CD4-positive, alpha-beta T cell (primary cell): Measurements from ENCODE around the gene MRPS18B. TPM values are rescaled to one million over a fixed set of nuclear protein-coding genes. Genes with fewer than 3 reads are reported as not detected.

Experiments
- ATAC-seq: fragments of 200-7000 bp; cut with Tn5 transposase; one replicate; pipeline ENCODE4 v1.10.0; 2022; ENCODE audit warnings: mild to moderate bottlenecking; ENCODE audit not compliant: poor library complexity
- CTCF ChIA-PET: fragments of 350-600 bp; sonication (Branson Sonifier 250); formaldehyde crosslinking; loops from one replicate; lab custom pipeline; 2021; ENCODE audit warnings: antibody characterized with exemption, inconsistent platforms; lab: Charles Lee
- POLR2A ChIA-PET: fragments of 350-600 bp; sonication (Branson Sonifier 250); formaldehyde crosslinking; loops from one replicate; lab custom pipeline; 2021; ENCODE audit warnings: antibody characterized with exemption, inconsistent platforms; lab: Charles Lee
- DNase-seq, 14 experiments: peaks; one replicate each; pipeline ENCODE4 v3.0.0-alpha.2; 2013 to 2020; ENCODE audit warnings: mixed read lengths in 2 of 14
- H3K27ac ChIP-seq, 2 donors: one replicate each; pipeline versions ENCODE4 v1.5.1 to v1.7.0; 2013; ENCODE audit warnings: low read length in 2 of 2, low read depth in 1 of 2, mild to moderate bottlenecking in 1 of 2
- H3K27me3 ChIP-seq, 2 experiments: 1 replicate in 1 of 2; 2 replicates in 1 of 2; pipeline versions ENCODE4 v1.6.1 to v1.7.0; 2013; ENCODE audit warnings: low read length in 2 of 2, control low read depth in 1 of 2, mild to moderate bottlenecking in 1 of 2, moderate library complexity in 1 of 2; ENCODE audit not compliant: insufficient read depth in 2 of 2, control insufficient read depth in 1 of 2
- H3K36me3 ChIP-seq: one replicate; pipeline ENCODE4 v1.6.1; 2013; ENCODE audit warnings: low read length, control low read depth; ENCODE audit not compliant: insufficient read depth
- H3K4me1 ChIP-seq: one replicate; pipeline ENCODE4 v1.6.1; 2013; ENCODE audit warnings: low read length, control low read depth; ENCODE audit not compliant: insufficient read depth
- H3K4me3 ChIP-seq: one replicate; pipeline ENCODE4 v1.5.1; 2013; ENCODE audit warnings: mild to moderate bottlenecking, low read length, moderate library complexity
- H3K9me3 ChIP-seq, 2 experiments: 1 replicate in 1 of 2; 2 replicates in 1 of 2; pipeline versions ENCODE4 v1.6.1 to v1.7.0; 2013; ENCODE audit warnings: low read length in 2 of 2, mild to moderate bottlenecking in 2 of 2, control low read depth in 1 of 2, moderate library complexity in 1 of 2; ENCODE audit not compliant: control insufficient read depth in 1 of 2, insufficient read depth in 1 of 2
- H3K27ac Mint-ChIP-seq: one replicate; pipeline ENCODE4 v1.8.0; 2020; ENCODE audit warnings: mixed read lengths
- H3K27me3 Mint-ChIP-seq: one replicate; pipeline ENCODE4 v1.8.0; 2021; ENCODE audit warnings: mixed read lengths
- H3K36me3 Mint-ChIP-seq: one replicate; pipeline ENCODE4 v1.8.0; 2021; ENCODE audit warnings: low read depth, mixed read lengths
- H3K4me1 Mint-ChIP-seq: one replicate; pipeline ENCODE4 v1.8.0; 2021; ENCODE audit warnings: low read depth, mixed read lengths
- H3K4me3 Mint-ChIP-seq: one replicate; pipeline ENCODE4 v1.8.0; 2020; ENCODE audit warnings: mild to moderate bottlenecking, mixed read lengths
- H3K9me3 Mint-ChIP-seq: one replicate; pipeline ENCODE4 v1.8.0; 2020; ENCODE audit warnings: mixed read lengths
- CTCF ChIP-seq: fragments of 200-600 bp; IDR thresholded peaks from one replicate; pipeline ENCODE4 v1.8.0; 2022; ENCODE audit warnings: antibody characterized with exemption, mild to moderate bottlenecking
- intact Hi-C, 2 experiments: fragments of 100-400 bp; cut with DNase I in 1 of 2; cut with micrococcal nuclease in 1 of 2; formaldehyde crosslinking; loops; one replicate each; pipeline versions ENCODE4 v1.15.1 to v1.9.0; 2023 to 2025; cut with DNase I, micrococcal nuclease
- total RNA-seq, 174 experiments: library from RNA in 2 of 174; stranded (reverse) in 2 of 174; gene quantifications; one replicate each; pipeline ENCODE4 v1.2.3 and lab custom pipeline; 2021 to 2026

The MRPS18B gene
- total RNA-seq, 2 experiments from 2014 or later, result 15.3 to 15.5 TPM

- Mint-ChIP-seq H3K36me3 (peaks cover 40% of the 10 kb centered on the region), H3K4me3 (peak overlapping the region; percentile 100), H3K27ac (peak overlapping the region; percentile 98), H3K27me3 (no peaks in the 10 kb centered on the region), H3K4me1 (peaks cover 56% of the 10 kb centered on the region), H3K9me3 (no peaks in the 10 kb centered on the region)
- Histone ChIP-seq H3K9me3 (no peaks in the 10 kb centered on the region), H3K4me1 (peaks cover 45% of the 10 kb centered on the region), H3K36me3 (peaks cover 8% of the 10 kb centered on the region), H3K4me3 (peak overlapping the region; percentile 82), H3K27me3 (no peaks in the 10 kb centered on the region), H3K27ac (peak overlapping the region; percentile 87 to 94)
- no peak for TF ChIP-seq CTCF
- ChIA-PET CTCF (interaction anchor here (0.9 to 2.3 kb wide), 12 partner anchors 26 to 152 kb away, joined by 3 to 17 read pairs (median 4); partner anchors contain the start of gene ATAT1), POLR2A (interaction anchor here (0.8 to 3.2 kb wide), 27 partner anchors 9 to 588 kb away, joined by 3 to 106 read pairs (median 5); partner anchors contain the start of genes GNL1, MDC1, MRPS18B and PPP1R10)
- DNase-seq, result no peak
- intact Hi-C loops, result loop anchor here (1.0 to 10.0 kb wide), 8 partner anchors 13 to 1092 kb away; partner anchors contain the start of genes C6orf47 (in 1 of the 2), GNL1 (in 1 of the 2), GPANK1 (in 1 of the 2) and PRR3 (in 1 of the 2)
- peak; percentile 31 for ATAC-seq
Measured at GRCh38 chr6:30570740-30571074, 46.9 kb upstream of the MRPS18B start.

GRCh38 chr6:30571075-30571761 is 46.4 kb upstream of the MRPS18B start, which contains the start of gene ABCF1:
ABCF1 (plus strand) TSS chr6:30571442; CDS start chr6:30571488, 46 bp downstream.
- DNase-seq (peak; percentile 97 to 100 (median 99)), ATAC-seq (peak; percentile 90)
- H3K4me1 Mint-ChIP-seq, result peaks cover 56% of the 10 kb centered on the region
- no peaks in the 10 kb centered on the region for H3K27me3 Mint-ChIP-seq
- TF ChIP-seq CTCF, result no peak
- no peaks in the 10 kb centered on the region for H3K9me3 Mint-ChIP-seq
- peaks cover 8% of the 10 kb centered on the region for H3K36me3 ChIP-seq
- intact Hi-C loops, result loop anchor here (1.0 to 10.0 kb wide), 8 partner anchors 14 to 1091 kb away; partner anchors contain the start of genes C6orf47 (in 1 of the 2), GNL1 (in 1 of the 2), GPANK1 (in 1 of the 2) and PRR3 (in 1 of the 2)
- peak within 1 kb of the TSS; percentile 100 for H3K4me3 Mint-ChIP-seq
- H3K9me3 ChIP-seq, result no peaks in the 10 kb centered on the region
- POLR2A ChIA-PET, result interaction anchor here (0.6 to 3.2 kb wide), 31 partner anchors 11 to 819 kb away, joined by 3 to 106 read pairs (median 5); partner anchors contain the start of genes GNL1, MDC1, MRPS18B and PPP1R10
- H3K27me3 ChIP-seq, result no peaks in the 10 kb centered on the region
- CTCF ChIA-PET, result interaction anchor here (0.9 to 2.3 kb wide), 10 partner anchors 26 to 151 kb away, joined by 3 to 17 read pairs (median 5); partner anchors contain the start of gene ATAT1
- H3K36me3 Mint-ChIP-seq, result peaks cover 41% of the 10 kb centered on the region
- peaks cover 47% of the 10 kb centered on the region for H3K4me1 ChIP-seq
- H3K27ac Mint-ChIP-seq, result peak within 1 kb of the TSS; percentile 98
- peak within 1 kb of the TSS; percentile 94 to 98 for H3K27ac ChIP-seq
- peak within 1 kb of the TSS; percentile 82 for H3K4me3 ChIP-seq

- Mint-ChIP-seq H3K36me3 (peaks cover 46% of the 10 kb centered on the region), H3K4me3 (peak overlapping the region; percentile 100), H3K4me1 (peaks cover 60% of the 10 kb centered on the region), H3K27ac (peak overlapping the region; percentile 98), H3K9me3 (no peaks in the 10 kb centered on the region), H3K27me3 (no peaks in the 10 kb centered on the region)
- Histone ChIP-seq H3K27me3 (no peaks in the 10 kb centered on the region), H3K9me3 (no peaks in the 10 kb centered on the region), H3K36me3 (peaks cover 13% of the 10 kb centered on the region), H3K27ac (peak overlapping the region; percentile 94 to 98), H3K4me1 (peaks cover 47% of the 10 kb centered on the region), H3K4me3 (peak overlapping the region; percentile 82)
- TF ChIP-seq CTCF, result no peak
- ChIA-PET CTCF (interaction anchor here (0.9 to 2.3 kb wide), 7 partner anchors 27 to 151 kb away, joined by 3 to 17 read pairs (median 7); no protein-coding TSS in a partner anchor), POLR2A (interaction anchor here (0.6 to 3.2 kb wide), 29 partner anchors 11 to 819 kb away, joined by 3 to 106 read pairs (median 5); partner anchors contain the start of genes GNL1, MDC1, MRPS18B and PPP1R10)
- DNase-seq, result no peak
- intact Hi-C loops, result loop anchor here (1.0 to 10.0 kb wide), 9 partner anchors 14 to 1091 kb away; partner anchors contain the start of genes C6orf47 (in 1 of the 2), GNL1 (in 1 of the 2), GPANK1 (in 1 of the 2) and PRR3 (in 1 of the 2)
- ATAC-seq, result no peak
Measured at GRCh38 chr6:30571762-30572082, 45.9 kb upstream of the MRPS18B start.
